NCI-H2196 (cell line): ENCODE results near the gene AVPR2.

Source experiments
- DNase-seq: peaks from one replicate; lab custom pipeline; 2025; ENCODE audit not compliant: unreplicated experiment; lab: John Stamatoyannopoulos, UW

AVPR2 gene

GRCh38 chrX:153870791-153871360 lies 33.6 kb upstream of the AVPR2 start:
- DNase-seq = no peak

GRCh38 chrX:153871451-153871850 lies 33.0 kb upstream of the AVPR2 start:
- no peak for DNase-seq

DNA sequence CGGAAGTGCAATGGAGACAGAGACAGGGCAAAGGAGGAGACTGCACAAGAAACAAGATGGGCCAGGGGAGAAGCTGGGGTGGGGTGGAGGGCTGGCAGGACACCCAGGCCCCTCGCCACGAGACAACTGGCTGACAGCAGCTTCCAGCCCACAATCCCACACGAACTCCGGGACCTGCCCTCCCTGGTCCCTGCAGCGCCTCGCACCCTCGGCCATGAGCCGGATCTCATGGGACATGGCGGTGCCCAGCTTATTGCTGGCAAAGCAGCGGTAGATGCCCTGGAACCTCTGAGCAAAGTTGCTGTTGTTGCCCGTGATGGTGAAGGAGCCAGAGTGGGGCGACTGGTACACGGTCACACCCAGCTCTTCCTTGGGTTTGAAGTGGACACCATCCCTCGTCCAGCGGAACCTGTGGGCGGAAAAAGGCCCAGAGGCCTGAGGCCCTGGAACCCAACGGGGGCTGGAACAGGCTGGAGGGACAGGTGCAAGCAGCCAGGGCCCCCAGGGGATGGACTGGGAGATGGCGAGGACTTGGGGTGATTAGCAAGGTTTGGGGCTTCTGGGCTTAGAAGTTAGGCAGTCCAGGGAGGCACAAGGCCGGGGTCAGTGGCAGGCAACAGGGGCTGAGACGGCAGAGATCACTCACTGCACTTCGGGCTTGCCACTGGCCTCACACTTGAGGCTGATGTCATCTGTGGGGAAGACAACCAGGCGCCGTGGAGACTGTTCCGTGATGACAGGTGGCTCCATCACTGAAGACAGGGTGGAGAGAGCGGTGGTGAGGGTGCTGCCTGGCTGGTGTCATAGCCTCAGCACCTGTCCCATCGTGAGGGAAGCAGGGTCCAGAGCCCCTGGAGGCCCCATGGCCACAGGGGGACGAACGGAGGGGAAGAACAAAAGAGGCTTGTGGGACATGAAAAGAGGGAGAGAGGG lies 32.3 kb upstream of the AVPR2 start:
- DNase-seq = no peak

GRCh38 chrX:153873282-153874084 lies 31.0 kb upstream of the AVPR2 start:
- no peak for DNase-seq

GRCh38 chrX:153874085-153874365 lies 30.4 kb upstream of the AVPR2 start:
- DNase-seq = no peak

DNA sequence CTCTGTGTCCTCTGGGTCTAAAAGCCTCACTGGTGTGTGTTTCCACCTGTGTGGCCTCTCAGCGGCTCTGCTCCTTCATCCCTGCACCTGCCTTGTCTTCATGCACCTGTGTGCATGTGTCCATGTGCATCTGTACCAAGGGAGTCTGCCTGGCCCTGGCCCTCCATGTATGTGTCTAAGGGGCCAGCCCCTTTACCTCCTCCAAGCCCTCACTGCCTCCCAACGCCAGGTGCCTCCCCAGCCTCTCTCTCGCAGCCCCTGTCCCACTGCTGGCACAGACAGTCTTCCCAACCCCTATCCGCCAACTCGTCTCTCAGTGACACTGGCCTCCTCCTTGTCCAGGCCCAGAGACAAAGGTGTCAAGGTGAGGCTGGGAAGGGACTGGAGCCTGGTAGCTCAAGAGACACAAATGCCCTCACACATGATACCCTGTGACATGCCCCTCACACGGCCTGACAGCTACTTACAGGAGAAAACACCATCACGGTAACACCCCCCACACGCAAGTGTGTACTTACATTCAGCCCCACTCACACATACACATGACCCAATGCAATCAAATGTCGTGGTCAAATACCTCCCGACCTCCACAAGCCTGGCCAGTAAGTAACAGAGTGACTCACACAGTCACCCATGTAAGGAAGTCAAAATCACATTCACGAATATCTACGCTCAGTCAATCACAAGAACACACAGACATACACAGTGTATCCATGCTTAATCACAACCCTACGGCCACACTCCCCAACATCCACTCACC lies 29.9 kb upstream of the AVPR2 start:
- no peak for DNase-seq

- peak; percentile 15 for DNase-seq
Observed at GRCh38 chrX:153875391-153876111, 28.9 kb upstream of the AVPR2 start.

GRCh38 chrX:153876112-153876491 lies 28.4 kb upstream of the AVPR2 start:
- DNase-seq = no peak

DNA sequence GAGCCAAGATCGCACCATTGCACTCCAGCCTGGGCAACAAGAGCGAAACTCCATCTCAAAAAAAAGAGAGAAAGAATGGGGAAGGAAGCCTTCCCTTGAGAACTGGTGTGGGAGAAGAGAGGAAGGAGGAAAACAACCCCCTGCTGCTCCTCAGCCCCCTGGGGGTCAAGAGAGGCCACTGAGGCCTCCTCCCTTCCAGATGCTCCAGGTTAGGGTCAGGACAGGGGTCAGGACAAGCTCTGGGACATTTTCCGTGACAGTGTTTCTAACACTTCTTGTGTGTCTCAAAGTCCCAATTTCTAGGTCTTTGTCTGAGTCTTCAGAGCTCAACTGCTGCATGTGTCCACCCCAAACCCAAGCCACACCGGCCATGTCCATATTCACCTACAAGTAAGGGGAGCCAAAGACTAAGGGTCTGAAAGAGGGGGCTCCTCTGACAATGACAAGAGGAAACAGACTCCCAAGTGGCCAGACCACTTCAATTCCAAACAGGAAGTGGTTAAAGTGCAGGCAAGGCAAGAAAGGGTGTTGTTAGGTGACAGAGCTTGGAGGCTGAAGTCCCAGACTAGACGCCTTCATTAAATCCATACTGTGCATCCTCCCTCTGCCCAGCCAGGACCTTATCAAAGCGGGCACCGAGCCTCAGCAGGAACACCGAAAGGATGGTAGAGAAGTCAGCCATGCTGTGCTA lies 26.8 kb upstream of the AVPR2 start:
- DNase-seq = no peak

- DNase-seq = no peak
Observed at GRCh38 chrX:153878345-153878744, 26.1 kb upstream of the AVPR2 start.

DNA sequence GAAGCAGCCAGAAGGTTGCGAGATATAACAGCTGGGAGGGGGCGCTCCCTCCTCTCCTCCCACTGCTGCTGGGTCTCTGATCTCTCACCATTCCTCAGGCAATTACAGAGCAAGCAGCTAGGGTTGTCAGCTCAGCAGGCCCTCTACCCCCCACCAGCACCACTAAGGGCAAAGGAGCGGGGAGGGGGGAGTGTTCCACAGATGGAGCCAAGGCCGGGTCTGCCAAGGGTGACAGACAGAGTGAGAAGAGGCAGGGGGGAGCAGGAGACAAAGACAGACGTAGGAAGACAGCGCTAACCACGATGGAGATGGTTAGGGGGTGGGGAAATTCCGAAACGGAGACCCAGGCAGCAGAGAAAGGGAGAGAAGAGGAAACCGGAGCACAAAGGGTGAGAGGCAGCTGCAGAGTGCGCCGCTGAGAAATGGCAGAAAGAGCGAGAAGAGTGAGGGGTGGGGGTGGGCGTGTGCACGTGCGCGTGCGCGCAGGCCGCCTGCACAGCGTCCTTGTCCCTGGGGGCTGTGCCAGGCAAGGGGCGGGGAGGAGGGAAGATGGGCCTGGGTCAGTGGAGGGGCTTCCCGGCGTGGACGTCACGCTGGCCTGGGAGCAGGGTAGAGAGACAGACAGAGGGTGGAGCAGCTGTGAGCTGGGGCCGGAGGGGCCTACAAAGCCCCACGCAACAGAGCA lies 25.4 kb upstream of the AVPR2 start:
- DNase-seq = no peak

DNA sequence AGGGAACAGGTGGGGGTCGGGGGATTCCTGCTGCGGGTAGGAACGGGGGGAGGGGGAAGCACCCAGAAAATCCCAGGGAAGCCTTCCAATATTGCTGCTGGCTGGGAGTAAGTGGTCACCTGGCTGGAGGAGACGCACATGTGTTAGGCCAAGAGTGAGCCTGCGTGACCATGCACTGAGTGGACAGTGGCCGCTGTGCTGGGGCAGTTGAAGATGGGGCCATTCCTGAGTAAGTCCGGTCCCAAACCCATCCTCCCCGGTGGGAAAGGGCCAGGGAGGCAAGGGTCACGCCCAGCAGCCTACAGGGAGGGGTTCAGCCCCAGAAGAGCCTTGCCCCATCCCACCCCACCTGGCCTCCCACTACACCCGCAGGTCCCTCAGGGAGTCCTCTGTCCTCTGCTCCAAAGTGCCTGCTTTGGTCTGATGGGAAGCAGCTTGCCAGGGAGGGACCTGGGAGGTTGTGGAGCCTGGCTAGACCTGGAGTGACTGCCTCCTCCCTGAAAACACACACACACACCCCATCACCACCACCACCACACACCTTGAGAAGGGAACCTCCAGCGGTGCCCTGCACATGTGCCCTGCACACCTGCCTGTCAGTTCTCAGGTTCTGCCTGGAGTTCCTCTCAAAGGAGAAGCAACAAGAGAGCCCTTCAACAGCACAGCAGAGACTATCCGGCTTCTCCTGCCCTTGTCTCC lies 24.6 kb upstream of the AVPR2 start:
- no peak for DNase-seq

- DNase-seq = no peak
Observed at GRCh38 chrX:153880440-153880815, 24.0 kb upstream of the AVPR2 start.

DNA sequence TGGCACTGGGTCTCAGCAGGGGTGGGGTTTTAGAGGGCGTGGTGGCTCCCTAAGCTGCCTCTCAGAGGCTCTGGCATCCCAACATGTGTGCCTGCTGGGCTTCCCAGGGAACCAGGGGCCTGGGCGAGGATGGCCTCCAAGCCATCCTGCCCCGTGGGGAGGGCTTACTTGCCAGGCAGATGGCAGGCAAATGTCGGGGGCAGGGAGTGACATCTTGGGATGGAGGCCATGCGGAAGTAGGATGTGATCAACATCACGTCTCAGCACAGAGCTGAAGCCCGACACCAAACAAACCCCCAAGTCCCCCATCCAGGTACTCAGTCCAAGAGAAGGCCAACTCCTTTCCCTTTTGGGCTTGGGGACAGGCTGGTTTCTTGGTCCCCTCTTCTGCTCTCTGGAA lies 23.2 kb upstream of the AVPR2 start:
- DNase-seq = no peak

DNA sequence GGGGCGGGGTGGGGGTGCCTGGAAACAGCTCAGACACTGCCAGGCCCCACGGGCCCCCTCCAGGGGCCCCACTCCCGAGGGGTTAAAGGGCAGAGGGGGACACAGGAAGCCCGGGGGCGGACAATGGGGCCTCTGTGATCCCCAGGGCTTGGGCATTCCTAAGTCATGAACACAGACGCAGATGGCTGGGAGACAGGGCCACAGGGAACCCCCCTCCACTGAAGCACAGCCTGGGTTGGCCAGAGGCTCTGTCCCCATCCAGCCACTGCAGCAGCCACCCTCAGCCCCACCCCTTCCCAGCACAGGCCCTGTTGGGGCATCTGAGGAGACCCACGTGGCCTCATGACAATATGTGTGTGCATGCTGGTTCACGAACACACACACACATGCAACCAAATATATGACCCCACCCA lies 22.4 kb upstream of the AVPR2 start:
- DNase-seq = no peak

- DNase-seq = no peak
Observed at GRCh38 chrX:153882557-153882956, 21.9 kb upstream of the AVPR2 start.

GRCh38 chrX:153883163-153883843 lies 21.2 kb upstream of the AVPR2 start:
- no peak for DNase-seq

DNA sequence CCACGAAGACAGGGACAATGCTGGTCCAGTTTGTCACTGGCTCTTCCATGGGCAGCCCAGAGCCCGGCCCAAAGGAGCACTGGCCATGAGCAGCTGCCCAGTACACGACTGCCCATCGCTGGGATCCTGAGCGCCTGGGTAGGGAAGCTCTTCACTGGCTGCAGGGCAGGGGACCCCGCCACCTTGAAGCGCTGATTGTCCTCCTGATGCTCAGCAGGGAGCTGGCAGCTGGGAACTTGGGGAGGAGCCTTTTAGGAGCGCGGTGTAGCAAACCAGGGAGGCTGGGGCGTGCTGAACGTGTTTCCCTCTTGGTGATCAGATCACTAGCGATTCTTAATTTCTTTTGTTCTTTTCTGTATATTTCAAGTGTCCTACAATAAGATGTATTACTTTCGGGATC lies 20.3 kb upstream of the AVPR2 start:
- DNase-seq = no peak
